ENCODE data around the gene KCND1.

The KCND1 gene

DNA sequence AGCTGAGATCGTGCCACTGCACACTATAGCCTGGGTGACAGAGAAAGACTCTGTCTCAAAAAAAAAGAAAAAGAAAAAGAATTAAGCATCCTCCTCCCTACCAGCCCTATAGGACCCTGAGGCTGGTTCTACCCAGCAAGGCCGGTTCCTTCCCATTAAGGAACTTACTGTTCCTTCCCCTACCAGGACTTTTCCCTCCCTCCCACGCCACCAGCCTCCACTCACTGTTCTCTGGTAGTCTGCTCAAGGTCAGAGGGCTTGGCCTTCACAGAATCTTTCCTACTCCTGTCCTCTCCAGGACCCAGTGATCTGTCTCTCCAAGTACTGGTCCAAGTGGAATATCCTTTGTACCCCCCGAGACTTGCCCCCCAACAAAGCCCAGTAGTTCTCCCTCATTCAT, 29.0 kb upstream of the KCND1 start:
- H3K27ac ChIP-seq = no peak overlapping the region
- TF ChIP-seq, protein P1, sequence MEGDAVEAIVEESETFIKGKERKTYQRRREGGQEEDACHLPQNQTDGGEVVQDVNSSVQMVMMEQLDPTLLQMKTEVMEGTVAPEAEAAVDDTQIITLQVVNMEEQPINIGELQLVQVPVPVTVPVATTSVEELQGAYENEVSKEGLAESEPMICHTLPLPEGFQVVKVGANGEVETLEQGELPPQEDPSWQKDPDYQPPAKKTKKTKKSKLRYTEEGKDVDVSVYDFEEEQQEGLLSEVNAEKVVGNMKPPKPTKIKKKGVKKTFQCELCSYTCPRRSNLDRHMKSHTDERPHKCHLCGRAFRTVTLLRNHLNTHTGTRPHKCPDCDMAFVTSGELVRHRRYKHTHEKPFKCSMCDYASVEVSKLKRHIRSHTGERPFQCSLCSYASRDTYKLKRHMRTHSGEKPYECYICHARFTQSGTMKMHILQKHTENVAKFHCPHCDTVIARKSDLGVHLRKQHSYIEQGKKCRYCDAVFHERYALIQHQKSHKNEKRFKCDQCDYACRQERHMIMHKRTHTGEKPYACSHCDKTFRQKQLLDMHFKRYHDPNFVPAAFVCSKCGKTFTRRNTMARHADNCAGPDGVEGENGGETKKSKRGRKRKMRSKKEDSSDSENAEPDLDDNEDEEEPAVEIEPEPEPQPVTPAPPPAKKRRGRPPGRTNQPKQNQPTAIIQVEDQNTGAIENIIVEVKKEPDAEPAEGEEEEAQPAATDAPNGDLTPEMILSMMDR (IDR thresholded peaks at IDR 0.05) = no peak

DNA sequence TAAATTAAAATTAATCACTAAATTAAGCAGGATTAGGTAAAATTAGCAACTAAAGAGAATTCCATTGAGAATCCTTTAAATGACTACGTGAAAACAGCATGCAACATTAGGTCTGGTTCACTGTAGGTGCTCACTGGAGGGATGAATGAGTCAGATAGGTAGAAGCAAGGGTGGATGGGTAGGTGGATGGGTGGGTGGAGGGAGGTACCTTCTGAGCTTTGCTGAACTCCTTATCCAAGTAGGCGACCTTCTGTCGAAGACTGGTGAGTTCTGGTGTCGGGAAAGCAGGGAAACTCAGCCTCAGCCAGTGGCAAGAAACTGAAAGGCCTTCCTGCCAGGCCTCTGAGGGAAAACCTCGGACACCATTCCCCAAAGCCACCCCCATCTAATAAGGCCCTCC, 27.4 kb upstream of the KCND1 start:
- TF ChIP-seq ZFX (IDR thresholded peaks at IDR 0.05; ENCODE audit: borderline replicate concordance) = no peak
- TF ChIP-seq, protein P1 (IDR thresholded peaks at IDR 0.05) = no peak
- H3K27ac ChIP-seq = no peak overlapping the region

DNA sequence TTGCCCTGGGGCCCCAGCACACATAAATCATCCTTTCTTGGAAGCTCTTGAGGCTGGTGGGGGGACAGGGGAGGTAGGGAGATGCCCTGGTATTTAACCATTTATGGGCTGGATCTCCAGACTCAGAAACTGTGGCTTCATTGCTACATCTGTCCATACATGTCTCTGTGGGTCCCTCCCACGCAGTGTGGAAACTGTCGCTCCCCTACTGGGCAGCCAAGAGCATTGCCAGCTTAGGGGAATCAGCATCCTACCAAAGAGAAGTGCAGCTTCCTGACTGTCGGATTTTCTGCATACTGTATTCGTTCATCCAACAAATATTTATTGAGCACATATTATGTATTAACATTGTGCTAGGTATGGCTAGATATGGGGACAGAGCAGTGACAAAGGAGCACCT, 26.7 kb upstream of the KCND1 start:
- no peak for TF ChIP-seq ZFX (IDR thresholded peaks at IDR 0.05; ENCODE audit: borderline replicate concordance)
- TF ChIP-seq, protein P1 (IDR thresholded peaks at IDR 0.05) = no peak
- no peak overlapping the region for H3K27ac ChIP-seq

DNA sequence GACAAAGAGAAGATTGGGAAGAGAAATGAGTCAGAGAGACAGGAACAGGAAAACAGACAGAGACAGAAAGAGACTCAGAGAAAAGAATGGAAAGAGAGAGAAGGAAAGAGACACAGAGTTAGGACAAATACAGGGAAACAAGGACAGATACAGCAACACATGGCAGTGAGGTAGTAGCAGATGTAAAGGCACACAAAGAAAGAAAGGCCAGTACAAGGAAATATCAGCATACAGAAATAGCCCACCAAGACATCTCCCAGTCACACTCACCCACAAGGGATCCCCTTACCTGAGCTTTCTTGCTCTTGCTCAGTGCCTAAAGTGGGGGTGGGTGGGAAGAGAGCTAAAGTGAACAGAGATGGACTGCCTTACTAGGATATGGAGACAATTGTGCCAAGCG, 26.2 kb upstream of the KCND1 start:
- H3K27ac ChIP-seq = no peak overlapping the region
- TF ChIP-seq, protein P1 (IDR thresholded peaks at IDR 0.05) = no peak
- no peak for TF ChIP-seq ZFX (IDR thresholded peaks at IDR 0.05; ENCODE audit: borderline replicate concordance)

DNA sequence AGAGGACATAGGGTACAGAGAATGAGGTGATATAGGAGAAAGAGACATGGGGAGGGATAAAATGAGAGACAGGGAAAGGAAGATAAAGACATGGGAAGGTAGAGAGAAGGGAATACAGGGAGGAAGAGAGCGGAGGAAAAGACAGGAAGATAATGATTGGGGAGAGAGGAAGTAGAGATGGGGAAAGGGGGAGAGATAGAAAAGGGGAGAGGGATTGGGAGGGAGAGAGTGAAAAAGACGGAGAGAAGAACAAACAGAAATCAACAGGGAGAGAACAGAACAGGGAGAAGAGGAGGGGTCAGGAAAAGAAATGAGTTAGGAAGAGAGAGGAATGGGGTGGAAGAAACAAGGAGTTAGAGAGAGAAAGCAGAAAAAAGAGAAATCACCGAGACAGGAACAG, 25.8 kb upstream of the KCND1 start:
- TF ChIP-seq, protein P1 (IDR thresholded peaks at IDR 0.05) = no peak
- TF ChIP-seq ZFX (IDR thresholded peaks at IDR 0.05; ENCODE audit: borderline replicate concordance) = no peak
- H3K27ac ChIP-seq = no peak overlapping the region

DNA sequence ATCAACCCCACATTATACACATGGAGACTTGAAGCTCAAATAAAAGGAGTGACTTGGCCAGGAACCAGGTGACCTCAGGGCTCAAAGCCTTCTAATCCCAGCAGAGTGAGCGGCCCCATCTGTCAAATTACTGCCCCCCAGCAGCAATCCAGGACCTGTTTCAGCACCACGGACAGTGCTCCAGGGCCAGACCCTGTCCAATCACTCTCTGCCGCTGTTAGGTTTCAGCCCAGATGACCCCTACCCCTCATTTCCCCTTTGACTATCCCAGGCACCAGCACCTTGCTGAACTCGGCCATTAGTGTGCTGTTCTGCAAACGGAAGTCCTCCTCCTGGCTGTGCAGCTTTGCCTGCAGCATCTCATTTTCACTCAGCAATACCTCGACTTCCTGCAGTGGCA, 25.3 kb upstream of the KCND1 start:
- H3K27ac ChIP-seq = no peak overlapping the region
- TF ChIP-seq, protein P1 (IDR thresholded peaks at IDR 0.05) = no peak
- no peak for TF ChIP-seq ZFX (IDR thresholded peaks at IDR 0.05; ENCODE audit: borderline replicate concordance)

DNA sequence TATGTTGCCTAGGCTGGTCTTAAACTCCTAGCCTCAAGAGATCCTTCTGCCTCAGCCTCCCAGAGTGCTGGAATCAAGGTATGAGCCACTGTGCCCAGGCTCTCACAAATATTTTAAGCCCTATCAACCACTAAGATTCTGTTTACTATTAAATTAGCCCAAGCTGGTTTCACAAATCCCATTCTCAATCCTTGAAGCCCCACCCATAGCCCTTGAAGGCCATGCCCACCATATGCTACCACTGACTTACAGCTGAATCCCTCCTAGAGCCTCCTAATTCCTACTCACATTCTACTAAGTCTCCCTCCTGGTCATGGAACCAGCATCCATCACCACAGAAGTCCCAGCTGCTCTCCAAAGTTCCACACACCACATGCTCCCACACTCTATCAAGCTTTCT, 20.7 kb upstream of the KCND1 start:
- TF ChIP-seq, protein P1 (IDR thresholded peaks at IDR 0.05) = no peak
- no peak for TF ChIP-seq ZFX (IDR thresholded peaks at IDR 0.05; ENCODE audit: borderline replicate concordance)
- no peak overlapping the region for H3K27ac ChIP-seq

Measured in 22Rv1 (cell line).